Esophagus muscularis mucosa (tissue), 4 donors: ENCODE results near the gene NFKBIL1.

Source experiments
- CTCF ChIP-seq, 3 experiments: fragments of 200-600 bp in 2 of 3; fragments of 450-650 bp in 1 of 3; sonication (generic) in 2 of 3; IDR thresholded peaks; one replicate each; pipeline ENCODE4 v1.5.1; 2017 to 2019; ENCODE audit warnings: antibody characterized with exemption in 3 of 3, mild to moderate bottlenecking in 2 of 3, moderate library complexity in 1 of 3
- EP300 ChIP-seq: sonication (generic); formaldehyde crosslinking; IDR thresholded peaks from one replicate; pipeline ENCODE4 v1.6.1; 2017; ENCODE audit warnings: antibody characterized with exemption
- POLR2A ChIP-seq: fragments of 450-650 bp; IDR thresholded peaks from one replicate; pipeline ENCODE4 v1.6.1; 2017; ENCODE audit warnings: antibody characterized with exemption, moderate library complexity, mild to moderate bottlenecking, low read depth
- POLR2AphosphoS5 ChIP-seq, 2 donors: sonication (generic); formaldehyde crosslinking; IDR thresholded peaks; one replicate each; pipeline ENCODE4 v1.6.1; 2017; ENCODE audit warnings: antibody characterized with exemption in 2 of 2

DNA sequence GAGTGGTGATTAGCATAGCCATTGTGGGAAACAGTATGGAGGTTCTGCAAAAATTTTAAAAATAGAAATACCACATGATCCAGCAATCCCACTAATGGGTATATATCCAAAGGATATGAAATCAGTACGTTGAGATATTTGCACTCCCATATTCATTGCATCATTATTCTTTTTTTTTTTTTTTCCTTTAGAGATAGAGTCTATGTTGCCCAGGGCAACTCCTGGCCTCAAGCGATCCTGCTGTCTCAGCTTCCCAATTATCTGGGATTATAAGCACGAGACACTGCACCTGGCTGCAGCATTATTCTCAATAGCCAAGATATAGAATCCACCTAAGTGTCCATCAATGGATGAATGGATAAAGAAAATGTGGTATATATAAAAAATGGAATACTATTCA lies 25.6 kb upstream of the NFKBIL1 start:
- TF ChIP-seq CTCF (IDR thresholded peaks at IDR 0.05), result no peak
- TF ChIP-seq POLR2A, result no peak
- TF ChIP-seq EP300, result no peak
- TF ChIP-seq POLR2AphosphoS5 (IDR thresholded peaks at IDR 0.05), result no peak
